Activated T-cell treated with anti-CD3 and anti-CD28 coated beads, Interleukin-2, amount 50 U/mL, for 72 hours (primary cell): Measurements from ENCODE around the gene SYT17. TPM values are rescaled to one million over a fixed set of nuclear protein-coding genes. Genes with fewer than 3 reads are reported as not detected.

Experiments used
- ATAC-seq, 2 donors: fragments of 150-1000 bp; cut with Tn5 transposase; replicated peaks in 1 of 2; 2 replicates each; pipeline ENCODE4 v1.10.0; 2021; ENCODE audit warnings: moderate library complexity in 2 of 2, mild to moderate bottlenecking in 1 of 2
- DNase-seq, 2 donors: peaks; one replicate each; pipeline ENCODE4 v3.0.0; 2021 to 2022; ENCODE audit warnings: mixed read lengths in 1 of 2
- H3K27ac Mint-ChIP-seq: one replicate; pipeline ENCODE4 v1.8.0; 2022; ENCODE audit warnings: mild to moderate bottlenecking, moderate library complexity, mixed read lengths
- H3K27me3 Mint-ChIP-seq: one replicate; pipeline ENCODE4 v1.8.0; 2022; ENCODE audit warnings: low read depth, mixed read lengths
- H3K36me3 Mint-ChIP-seq, 2 donors: one replicate each; pipeline ENCODE4 v1.8.0; 2022; ENCODE audit warnings: mixed read lengths in 2 of 2, mild to moderate bottlenecking in 1 of 2; ENCODE audit not compliant: insufficient read depth in 2 of 2
- H3K4me1 Mint-ChIP-seq: one replicate; pipeline ENCODE4 v1.8.0; 2022; ENCODE audit warnings: low read depth, mixed read lengths
- H3K4me3 Mint-ChIP-seq, 2 donors: one replicate each; pipeline ENCODE4 v1.8.0; 2022; ENCODE audit warnings: mild to moderate bottlenecking in 2 of 2, mixed read lengths in 2 of 2, moderate library complexity in 2 of 2
- H3K9me3 Mint-ChIP-seq, 2 donors: one replicate each; pipeline ENCODE4 v1.8.0; 2022; ENCODE audit warnings: mixed read lengths in 2 of 2
- total RNA-seq, 2 donors: library from RNA; stranded (reverse); gene quantifications; one replicate each; pipeline ENCODE4 v1.2.3, GENCODE V29; 2022

The SYT17 gene
- total RNA-seq, 2 donors from 2014 or later: 0.36 to 0.39 TPM

GRCh38 chr16:19238406-19238805 lies 70.4 kb downstream of the SYT17 start:
- Mint-ChIP-seq H3K4me1 (no peaks in the 10 kb centered on the region), H3K27me3 (peaks cover 7% of the 10 kb centered on the region), H3K36me3 (peaks cover 0 to 3% of the 10 kb centered on the region in 2 donors), H3K27ac (no peak overlapping the region), H3K4me3 (no peak overlapping the region), H3K9me3 (peaks cover 7 to 11% of the 10 kb centered on the region in 2 donors)
- ATAC-seq (no peak), DNase-seq (no peak)

DNA sequence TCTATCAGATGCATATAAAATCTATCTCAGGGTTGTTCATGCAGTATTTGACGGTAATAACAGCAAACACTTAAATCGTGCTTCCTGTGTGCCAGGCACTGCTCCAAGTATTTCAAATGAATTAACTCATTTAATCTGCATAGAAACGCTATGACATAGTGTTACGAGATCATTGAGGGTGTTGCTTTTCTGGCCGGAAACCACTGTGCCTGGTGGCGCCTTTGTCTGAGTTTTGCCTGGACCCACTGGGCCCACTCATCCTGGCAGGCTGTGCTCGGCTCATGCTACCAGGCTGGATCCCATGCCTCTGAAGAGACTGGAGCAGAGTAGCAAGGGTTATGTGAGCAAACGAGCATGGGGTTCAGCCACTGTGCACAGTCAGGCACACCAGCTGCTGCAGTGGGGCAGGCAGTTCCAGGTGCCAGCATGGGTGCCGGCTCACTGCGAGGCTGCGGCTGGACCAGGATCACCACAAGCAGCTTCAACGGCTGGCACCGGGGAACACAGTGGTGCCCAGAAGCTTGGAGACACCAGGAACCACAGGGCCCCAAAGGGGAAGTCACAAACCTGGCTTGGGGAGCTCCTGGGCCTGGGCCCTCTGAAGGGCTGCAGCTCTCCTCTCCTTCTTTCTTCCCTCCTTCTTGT lies 71.6 kb downstream of the SYT17 start:
- no peak for DNase-seq
- no peak overlapping the region for H3K27ac Mint-ChIP-seq
- no peak overlapping the region for H3K4me3 Mint-ChIP-seq
- H3K27me3 Mint-ChIP-seq: peaks cover 7% of the 10 kb centered on the region
- H3K36me3 Mint-ChIP-seq: peaks cover 0 to 3% of the 10 kb centered on the region in 2 donors
- no peak for ATAC-seq
- no peaks in the 10 kb centered on the region for H3K4me1 Mint-ChIP-seq
- H3K9me3 Mint-ChIP-seq: peaks cover 8 to 11% of the 10 kb centered on the region in 2 donors

DNA sequence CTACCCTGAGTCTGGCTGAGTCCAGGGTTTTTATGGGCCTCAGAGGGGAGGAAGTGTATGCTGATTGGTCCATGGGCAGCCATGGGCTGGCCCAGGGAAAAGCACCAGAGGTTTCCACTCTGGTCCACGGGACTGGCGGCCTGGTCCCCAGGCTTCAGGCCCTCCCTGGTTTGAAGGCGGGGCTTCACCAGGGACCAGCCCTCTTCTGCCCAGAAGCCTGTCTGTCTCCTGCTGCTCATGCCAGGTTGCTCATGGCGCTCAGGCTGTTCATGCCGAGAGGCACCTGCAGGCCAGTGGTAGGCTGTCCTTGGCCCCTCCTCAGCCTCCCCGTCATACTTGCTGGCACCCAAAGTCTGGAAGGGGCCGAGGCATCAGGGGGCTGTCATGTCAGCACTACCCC lies 72.5 kb downstream of the SYT17 start:
- Mint-ChIP-seq H3K4me3 (no peak overlapping the region), H3K27ac (no peak overlapping the region), H3K9me3 (peaks cover 4 to 9% of the 10 kb centered on the region in 2 donors), H3K4me1 (no peaks in the 10 kb centered on the region), H3K27me3 (peaks cover 7% of the 10 kb centered on the region), H3K36me3 (peaks cover 0 to 2% of the 10 kb centered on the region in 2 donors)
- ATAC-seq: no peak
- no peak for DNase-seq

- no peaks in the 10 kb centered on the region for H3K4me1 Mint-ChIP-seq
- DNase-seq (no peak), ATAC-seq (no peak)
- peaks cover 1 to 4% of the 10 kb centered on the region in 2 donors for H3K9me3 Mint-ChIP-seq
- H3K27me3 Mint-ChIP-seq: peaks cover 7% of the 10 kb centered on the region
- no peak overlapping the region for H3K27ac Mint-ChIP-seq
- H3K36me3 Mint-ChIP-seq: no peaks in the 10 kb centered on the region
- H3K4me3 Mint-ChIP-seq: no peak overlapping the region
These were observed 73.5 kb downstream of the SYT17 start for GRCh38 chr16:19241512-19241911.

DNA sequence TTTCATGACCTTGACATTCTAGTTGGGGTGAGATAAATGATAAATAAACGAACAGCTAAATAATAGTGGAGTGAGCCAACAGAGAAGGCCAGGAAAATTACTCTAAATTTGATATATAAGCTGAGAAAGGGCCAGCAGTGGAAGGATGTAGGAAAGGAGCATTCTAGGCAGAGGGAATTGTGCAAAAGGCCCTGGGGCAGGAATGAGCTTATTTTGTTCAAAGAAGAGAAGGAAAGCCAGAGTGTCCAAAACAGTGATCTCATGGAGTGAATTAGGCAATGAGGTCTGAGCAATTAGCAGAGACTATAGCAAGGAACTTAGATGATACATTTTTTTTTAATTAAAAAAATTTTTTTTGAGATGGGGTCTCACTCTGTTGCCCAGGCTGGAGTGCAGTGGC lies 74.1 kb downstream of the SYT17 start:
- DNase-seq (no peak), ATAC-seq (no peak)
- no peak overlapping the region for H3K4me3 Mint-ChIP-seq

GRCh38 chr16:19242987-19243575 lies 75.0 kb downstream of the SYT17 start:
- peaks cover 0 to 1% of the 10 kb centered on the region in 2 donors for H3K9me3 Mint-ChIP-seq
- no peaks in the 10 kb centered on the region for H3K36me3 Mint-ChIP-seq
- DNase-seq (no peak), ATAC-seq (no peak)
- peaks cover 7% of the 10 kb centered on the region for H3K27me3 Mint-ChIP-seq
- no peak overlapping the region for H3K27ac Mint-ChIP-seq
- no peaks in the 10 kb centered on the region for H3K4me1 Mint-ChIP-seq
- H3K4me3 Mint-ChIP-seq: no peak overlapping the region

More for the DNA sequence above, 74.1 kb downstream of the SYT17 start:
- H3K9me3 Mint-ChIP-seq: peaks cover 1 to 4% of the 10 kb centered on the region in 2 donors
- no peaks in the 10 kb centered on the region for H3K4me1 Mint-ChIP-seq
- peaks cover 7% of the 10 kb centered on the region for H3K27me3 Mint-ChIP-seq
- no peak overlapping the region for H3K27ac Mint-ChIP-seq
- no peaks in the 10 kb centered on the region for H3K36me3 Mint-ChIP-seq

- Mint-ChIP-seq H3K27ac (no peak overlapping the region), H3K4me1 (no peaks in the 10 kb centered on the region), H3K36me3 (no peaks in the 10 kb centered on the region), H3K27me3 (peaks cover 7% of the 10 kb centered on the region), H3K4me3 (no peak overlapping the region), H3K9me3 (peaks cover 0 to 1% of the 10 kb centered on the region in 2 donors)
- ATAC-seq (no peak), DNase-seq (no peak)
These were observed 77.4 kb downstream of the SYT17 start for GRCh38 chr16:19245326-19245925.

DNA sequence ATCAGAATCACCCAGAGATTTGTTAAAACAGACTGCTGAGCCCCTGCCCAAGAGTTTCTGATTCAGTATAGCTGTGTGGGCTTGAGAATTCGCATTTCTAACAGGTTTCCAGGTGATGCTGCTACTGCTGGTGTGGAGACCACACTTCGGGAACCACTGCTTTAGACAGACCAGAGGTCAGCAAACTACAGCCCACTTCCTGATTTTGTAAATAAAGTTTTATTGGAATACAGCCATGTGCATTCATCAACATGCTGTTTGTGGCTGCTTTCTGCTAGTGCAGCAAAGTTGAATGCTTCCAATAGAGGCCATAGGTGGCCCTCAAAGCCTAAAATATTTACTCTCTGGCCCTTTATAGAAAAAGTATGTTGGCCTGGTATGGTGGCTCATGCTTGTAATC lies 84.9 kb downstream of the SYT17 start:
- Mint-ChIP-seq H3K9me3 (no peaks in the 10 kb centered on the region), H3K4me1 (no peaks in the 10 kb centered on the region), H3K27ac (no peak overlapping the region), H3K27me3 (peaks cover 9% of the 10 kb centered on the region), H3K36me3 (no peaks in the 10 kb centered on the region), H3K4me3 (no peak overlapping the region)
- ATAC-seq (no peak), DNase-seq (no peak)

- H3K36me3 Mint-ChIP-seq: no peaks in the 10 kb centered on the region
- DNase-seq (no peak), ATAC-seq (no peak)
- no peak overlapping the region for H3K4me3 Mint-ChIP-seq
- H3K27ac Mint-ChIP-seq: no peak overlapping the region
- H3K9me3 Mint-ChIP-seq: no peaks in the 10 kb centered on the region
- H3K27me3 Mint-ChIP-seq: peaks cover 12% of the 10 kb centered on the region
- H3K4me1 Mint-ChIP-seq: no peaks in the 10 kb centered on the region
These were observed 86.6 kb downstream of the SYT17 start for GRCh38 chr16:19254611-19255010.

DNA sequence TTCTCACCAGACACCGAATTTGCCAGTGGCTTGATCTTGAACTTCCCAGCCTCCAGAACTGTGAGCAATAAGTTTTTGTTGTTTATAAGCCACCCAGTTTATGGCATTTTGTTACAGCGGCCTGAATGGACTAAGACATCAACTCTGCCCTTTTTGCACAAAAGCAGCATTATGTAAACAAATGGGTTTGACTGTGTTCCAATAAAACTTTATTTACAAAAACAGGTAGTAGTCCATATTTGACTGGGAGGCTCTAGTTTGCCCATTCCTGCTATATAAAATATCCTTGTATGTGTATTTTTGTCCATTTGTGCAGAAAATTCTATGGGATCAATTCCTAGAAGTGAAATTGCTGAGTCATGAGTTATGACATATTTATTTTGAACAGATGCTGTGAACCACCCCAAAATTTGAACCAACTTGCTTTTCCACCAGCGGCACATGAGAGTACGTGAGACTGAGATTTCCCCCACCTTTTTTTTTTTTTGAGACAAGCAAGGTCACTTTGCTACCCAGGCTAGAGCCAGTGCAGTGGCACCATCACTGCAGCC lies 96.2 kb downstream of the SYT17 start:
- Mint-ChIP-seq H3K27ac (no peak overlapping the region), H3K36me3 (no peaks in the 10 kb centered on the region), H3K4me3 (no peak overlapping the region), H3K27me3 (peaks cover 7% of the 10 kb centered on the region), H3K4me1 (no peaks in the 10 kb centered on the region), H3K9me3 (peaks cover 5 to 8% of the 10 kb centered on the region in 2 donors)
- ATAC-seq (no peak), DNase-seq (no peak)

- Mint-ChIP-seq H3K27ac (no peak overlapping the region), H3K9me3 (peaks cover 5 to 8% of the 10 kb centered on the region in 2 donors), H3K4me1 (no peaks in the 10 kb centered on the region), H3K27me3 (no peaks in the 10 kb centered on the region), H3K4me3 (no peak overlapping the region), H3K36me3 (no peaks in the 10 kb centered on the region)
- DNase-seq (no peak), ATAC-seq (no peak)
These were observed 97.4 kb downstream of the SYT17 start for GRCh38 chr16:19265380-19265930.

DNA sequence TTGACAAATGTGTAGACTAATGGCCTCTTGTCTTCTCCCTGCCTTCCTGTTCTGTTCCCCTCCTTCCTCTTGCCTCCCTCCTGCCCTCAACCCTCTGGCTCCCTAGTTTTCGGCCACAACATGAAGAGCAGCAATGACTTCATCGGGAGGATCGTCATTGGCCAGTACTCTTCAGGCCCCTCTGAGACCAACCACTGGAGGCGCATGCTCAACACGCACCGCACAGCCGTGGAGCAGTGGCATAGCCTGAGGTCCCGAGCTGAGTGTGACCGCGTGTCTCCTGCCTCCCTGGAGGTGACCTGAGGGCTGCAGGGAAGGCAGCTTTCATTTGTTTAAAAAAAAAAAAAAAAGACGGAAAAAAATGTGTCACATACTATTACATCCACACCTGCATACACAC lies 98.7 kb downstream of the SYT17 start:
- no peaks in the 10 kb centered on the region for H3K27me3 Mint-ChIP-seq
- H3K27ac Mint-ChIP-seq: no peak overlapping the region
- ATAC-seq: no peak
- H3K4me3 Mint-ChIP-seq: no peak overlapping the region
- no peak for DNase-seq
- no peaks in the 10 kb centered on the region for H3K4me1 Mint-ChIP-seq
- no peaks in the 10 kb centered on the region for H3K36me3 Mint-ChIP-seq
- peaks cover 5 to 8% of the 10 kb centered on the region in 2 donors for H3K9me3 Mint-ChIP-seq

DNA sequence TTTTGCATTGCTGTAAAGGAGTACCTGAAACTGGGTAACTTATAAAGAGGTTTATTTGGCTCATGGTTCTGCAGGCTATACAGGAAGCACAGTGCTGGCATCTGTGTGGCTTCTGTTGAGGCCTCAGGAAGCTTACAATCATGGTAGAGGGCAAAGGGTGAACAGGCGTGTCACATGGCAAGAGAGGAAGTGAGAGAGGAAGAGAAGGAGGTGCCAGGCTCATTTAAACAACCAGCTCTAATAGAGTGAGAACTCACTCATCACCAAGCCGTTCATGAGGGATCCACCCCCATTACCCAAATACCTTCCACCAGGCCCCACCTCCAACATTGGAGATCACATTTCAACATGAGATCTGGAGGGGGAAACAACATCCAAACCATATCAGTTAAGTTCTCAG lies 101.1 kb downstream of the SYT17 start:
- Mint-ChIP-seq H3K9me3 (peaks cover 5 to 8% of the 10 kb centered on the region in 2 donors), H3K4me3 (no peak overlapping the region), H3K36me3 (no peaks in the 10 kb centered on the region), H3K4me1 (no peaks in the 10 kb centered on the region), H3K27ac (no peak overlapping the region), H3K27me3 (no peaks in the 10 kb centered on the region)
- ATAC-seq (no peak), DNase-seq (no peak)
